Muscle of leg (tissue), 11 donors: ENCODE measurements around the gene COX4I2. TPM values are rescaled to one million over a fixed set of nuclear protein-coding genes. Genes with fewer than 3 reads are reported as not detected.

Source experiments
- DNase-seq: peaks from one replicate; pipeline ENCODE4 v3.0.0; 2013
- H3K27ac ChIP-seq: one replicate; pipeline ENCODE4 v1.5.1; 2013; ENCODE audit warnings: mild to moderate bottlenecking, low read length, control low read depth
- H3K27me3 ChIP-seq: one replicate; pipeline ENCODE4 v1.6.1; 2013; ENCODE audit warnings: low read length; ENCODE audit not compliant: control insufficient read depth, insufficient read depth
- H3K36me3 ChIP-seq: one replicate; pipeline ENCODE4 v1.6.1; 2013; ENCODE audit warnings: low read length; ENCODE audit not compliant: control insufficient read depth, insufficient read depth
- H3K4me1 ChIP-seq: one replicate; pipeline ENCODE4 v1.6.1; 2013; ENCODE audit warnings: low read length; ENCODE audit not compliant: control insufficient read depth, insufficient read depth
- H3K4me3 ChIP-seq: one replicate; pipeline ENCODE4 v1.5.1; 2013; ENCODE audit warnings: low read length, control low read depth
- H3K9me3 ChIP-seq: replicated peaks from 2 replicates; pipeline ENCODE4 v1.6.1; 2013; ENCODE audit warnings: low read depth, low read length; ENCODE audit not compliant: control insufficient read depth
- WGBS: methylation state at CpG from one replicate; pipeline ENCODE4 v1.1.5; 2013; ENCODE audit warnings: missing lambda C conversion rate; ENCODE audit not compliant: insufficient coverage; 5-methylcytosine and 5-hydroxymethylcytosine counted together
- polyA plus RNA-seq, 8 donors: library from polyadenylated mRNA; unstranded; fragments of 120-200 nt; gene quantifications; one replicate each; pipeline versions ENCODE4 v1.2.1 to v1.2.3, GENCODE V29; 2013; ENCODE audit warnings: inconsistent platforms in 1 of 8, low replicate concordance in 1 of 8; ENCODE audit not compliant: insufficient read length in 8 of 8, insufficient read depth in 1 of 8
- total RNA-seq: library from RNA; stranded (reverse); fragments of 120-200 nt; gene quantifications from one replicate; pipeline ENCODE4 v1.2.4, GENCODE V29; 2013

COX4I2 gene
- total and polyA plus RNA-seq, 9 donors: 7.0 to 12.5 (median 8.7) TPM

DNA sequence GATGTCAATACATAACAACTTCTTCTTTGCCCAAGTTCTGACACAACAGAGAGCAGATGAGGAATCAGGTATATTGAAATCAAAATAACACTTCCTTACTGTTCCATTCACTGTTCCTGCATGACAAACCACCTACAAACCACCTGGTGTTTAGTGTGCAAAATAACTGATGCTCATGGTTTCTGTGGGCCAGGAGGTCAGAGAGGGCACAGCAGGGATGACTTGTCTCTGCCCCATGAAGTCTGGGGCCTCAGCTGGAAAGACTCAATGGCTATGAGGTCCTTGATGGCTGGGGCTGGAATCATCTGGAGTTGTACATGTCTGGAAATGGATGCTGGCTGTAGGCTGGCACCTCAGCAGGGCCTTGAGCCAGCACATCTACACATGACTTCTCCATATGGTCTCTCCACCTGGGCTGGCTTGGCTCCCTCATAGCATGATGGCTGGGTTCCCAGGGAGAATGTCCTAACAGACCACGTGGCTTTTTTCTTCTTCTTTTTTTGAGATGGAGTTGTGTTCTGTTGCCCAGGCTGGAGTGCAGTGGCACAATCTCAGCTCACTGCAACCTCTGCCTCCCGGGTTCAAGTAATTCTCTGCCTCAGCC is 7.4 kb upstream of the COX4I2 start:
- peak; percentile 76 for DNase-seq
- Histone ChIP-seq H3K4me3 (no peak overlapping the region), H3K36me3 (no peaks in the 10 kb centered on the region), H3K27me3 (no peaks in the 10 kb centered on the region), H3K9me3 (no peaks in the 10 kb centered on the region), H3K27ac (no peak overlapping the region), H3K4me1 (no peaks in the 10 kb centered on the region)
- no CpG with 5 or more reads among the region's 2 CpGs for WGBS

DNA sequence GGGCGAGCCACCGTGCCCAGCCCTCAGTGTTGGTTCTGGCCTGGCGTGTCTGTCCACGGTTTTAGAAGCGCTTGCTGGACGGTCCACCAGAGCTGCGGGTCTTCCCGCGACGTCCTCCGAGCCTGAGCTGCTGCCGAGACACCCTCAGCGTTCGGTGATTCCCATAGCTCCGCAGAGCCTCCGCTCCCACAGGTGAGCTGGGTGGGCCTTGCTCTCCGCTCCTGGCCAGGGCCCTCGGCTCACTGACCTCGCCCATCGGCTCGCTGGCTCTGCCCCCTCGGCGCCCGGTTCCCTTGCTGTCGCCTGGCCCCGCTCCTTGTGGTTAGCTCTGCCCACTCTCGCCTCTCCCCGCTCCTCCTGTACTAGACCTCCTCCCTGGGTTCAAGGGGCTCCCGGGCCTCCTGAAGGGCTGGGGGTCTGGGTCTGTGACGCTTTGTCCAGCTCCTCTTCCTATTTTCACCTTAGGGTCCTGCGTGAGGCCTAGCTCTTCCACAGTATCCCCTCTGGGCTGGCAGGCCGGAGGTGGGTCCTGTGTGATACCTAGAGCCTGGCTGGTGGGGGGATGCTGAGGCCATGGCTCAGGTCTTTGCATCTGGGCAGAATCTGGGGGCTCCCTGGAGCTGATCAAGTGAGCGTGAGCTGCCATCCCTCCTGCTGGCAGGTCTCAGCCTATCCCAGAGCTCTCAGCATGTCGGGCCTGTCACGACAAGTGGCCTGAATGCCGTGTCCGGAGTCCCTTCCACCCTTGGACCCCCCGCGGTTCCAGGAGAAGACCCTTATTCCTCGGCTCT is 5.0 kb upstream of the COX4I2 start:
- H3K4me3 ChIP-seq: no peak overlapping the region
- peaks cover 1% of the 10 kb centered on the region for H3K4me1 ChIP-seq
- 93% methylated on average over 38 of the region's 40 CpGs for WGBS
- no peak overlapping the region for H3K27ac ChIP-seq
- no peaks in the 10 kb centered on the region for H3K36me3 ChIP-seq
- DNase-seq: no peak
- H3K9me3 ChIP-seq: no peaks in the 10 kb centered on the region
- H3K27me3 ChIP-seq: no peaks in the 10 kb centered on the region

DNA sequence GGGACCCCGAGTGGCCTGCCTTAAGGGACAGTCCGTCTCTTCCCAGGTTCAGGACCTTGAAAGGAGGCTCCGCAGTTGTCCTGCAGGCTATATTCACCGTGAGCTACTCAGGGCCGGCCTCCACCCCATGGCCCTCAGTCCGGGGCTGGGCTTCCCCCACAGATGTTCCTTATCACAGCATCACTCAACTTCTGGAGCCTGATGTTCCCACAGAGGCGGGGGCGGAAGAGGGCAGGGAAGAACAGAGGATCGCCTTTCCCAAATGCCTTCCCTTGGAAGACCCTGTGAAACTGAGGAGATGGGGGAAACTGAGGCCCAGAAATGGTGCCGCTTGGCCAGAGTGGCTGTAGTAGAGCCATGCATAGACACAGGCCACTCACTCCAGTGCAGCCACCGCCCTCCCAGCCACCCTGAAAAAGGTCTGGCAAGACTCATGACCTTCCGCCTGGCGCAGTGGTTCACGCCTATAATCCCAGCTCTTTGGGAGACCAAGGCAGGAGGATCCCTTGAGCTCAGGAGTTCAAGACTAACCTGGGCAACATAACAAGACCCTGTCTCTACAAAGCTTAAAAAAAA is 4.3 kb upstream of the COX4I2 start:
- DNase-seq: no peak

DNA sequence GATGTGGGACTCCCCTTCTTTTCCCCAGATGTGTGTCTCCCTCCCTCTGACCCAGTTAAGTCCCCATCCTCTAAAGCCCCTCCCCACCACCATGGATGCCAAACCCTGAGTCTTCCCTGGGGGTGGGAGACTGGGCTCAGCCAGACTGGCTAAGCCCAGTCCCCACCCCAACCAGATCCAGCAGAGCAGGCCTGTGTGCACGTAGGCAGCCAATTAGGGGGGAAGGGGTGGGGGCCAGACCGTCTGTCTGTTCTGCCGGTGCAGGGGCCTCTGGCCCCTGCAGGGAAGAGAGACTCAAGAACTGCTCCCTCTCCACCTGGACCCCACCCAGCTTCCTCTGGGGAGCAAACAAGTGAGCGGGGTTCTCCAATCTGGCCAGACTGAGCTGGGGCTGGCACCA is 605 bp downstream of the COX4I2 start:
- Histone ChIP-seq H3K9me3 (no peaks in the 10 kb centered on the region), H3K4me3 (peak overlapping the region; percentile 3), H3K27ac (no peak overlapping the region), H3K36me3 (no peaks in the 10 kb centered on the region), H3K27me3 (peaks cover 3% of the 10 kb centered on the region), H3K4me1 (peaks cover 3% of the 10 kb centered on the region)
- WGBS: 43% methylated on average over 1 of the region's 4 CpGs
- no peak for DNase-seq

More for the DNA sequence above, 4.3 kb upstream of the COX4I2 start:
- Histone ChIP-seq H3K27ac (no peak overlapping the region), H3K4me3 (no peak overlapping the region), H3K27me3 (no peaks in the 10 kb centered on the region), H3K36me3 (no peaks in the 10 kb centered on the region), H3K4me1 (peaks cover 3% of the 10 kb centered on the region), H3K9me3 (no peaks in the 10 kb centered on the region)
- 72% methylated on average over 10 of the region's 14 CpGs for WGBS

DNA sequence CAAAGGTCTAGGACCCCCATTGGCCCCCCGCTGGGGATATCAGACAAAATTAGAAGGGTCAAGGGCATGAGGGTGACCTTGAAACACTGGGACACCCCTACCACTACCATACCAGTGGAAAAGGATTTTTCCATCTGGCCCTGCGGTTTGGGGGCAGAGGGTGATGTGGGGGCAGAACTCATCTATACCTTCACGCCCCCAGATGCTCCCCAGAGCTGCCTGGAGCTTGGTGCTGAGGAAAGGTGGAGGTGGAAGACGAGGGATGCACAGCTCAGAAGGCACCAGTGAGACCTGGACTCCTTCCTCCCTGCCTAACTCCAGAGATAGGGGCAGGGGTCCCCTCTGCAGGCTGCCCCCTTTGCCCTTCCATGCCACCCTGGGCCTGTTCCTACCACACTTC is 1.1 kb downstream of the COX4I2 start:
- Histone ChIP-seq H3K27me3 (peaks cover 3% of the 10 kb centered on the region), H3K27ac (no peak overlapping the region), H3K4me3 (peak overlapping the region; percentile 3), H3K9me3 (no peaks in the 10 kb centered on the region), H3K36me3 (no peaks in the 10 kb centered on the region), H3K4me1 (peaks cover 3% of the 10 kb centered on the region)
- no peak for DNase-seq
- no CpG with 5 or more reads among the region's 4 CpGs for WGBS

DNA sequence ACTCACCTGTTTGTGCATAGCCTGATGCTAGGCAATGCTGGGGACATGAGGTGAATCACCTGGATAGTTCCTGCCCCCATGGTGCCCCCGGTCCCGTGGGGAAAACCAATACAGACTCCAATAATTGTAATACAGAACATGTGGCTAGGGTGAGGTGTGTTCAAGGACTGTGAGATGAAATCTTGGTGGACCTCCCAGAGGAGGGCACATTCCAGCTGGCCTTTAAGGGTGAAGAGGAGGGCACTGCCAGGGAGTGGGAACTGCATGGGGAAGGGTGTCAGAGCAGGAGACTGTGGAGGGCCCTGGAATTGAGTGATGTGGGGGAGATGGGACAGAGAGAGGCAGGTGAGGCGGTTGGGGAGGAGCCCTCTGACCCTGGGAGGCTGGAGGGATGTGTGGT is 2.5 kb downstream of the COX4I2 start:
- Histone ChIP-seq H3K27ac (no peak overlapping the region), H3K27me3 (peaks cover 3% of the 10 kb centered on the region), H3K4me3 (no peak overlapping the region), H3K36me3 (no peaks in the 10 kb centered on the region), H3K4me1 (peaks cover 11% of the 10 kb centered on the region), H3K9me3 (no peaks in the 10 kb centered on the region)
- no peak for DNase-seq
- no CpG with 5 or more reads among the region's 3 CpGs for WGBS

DNA sequence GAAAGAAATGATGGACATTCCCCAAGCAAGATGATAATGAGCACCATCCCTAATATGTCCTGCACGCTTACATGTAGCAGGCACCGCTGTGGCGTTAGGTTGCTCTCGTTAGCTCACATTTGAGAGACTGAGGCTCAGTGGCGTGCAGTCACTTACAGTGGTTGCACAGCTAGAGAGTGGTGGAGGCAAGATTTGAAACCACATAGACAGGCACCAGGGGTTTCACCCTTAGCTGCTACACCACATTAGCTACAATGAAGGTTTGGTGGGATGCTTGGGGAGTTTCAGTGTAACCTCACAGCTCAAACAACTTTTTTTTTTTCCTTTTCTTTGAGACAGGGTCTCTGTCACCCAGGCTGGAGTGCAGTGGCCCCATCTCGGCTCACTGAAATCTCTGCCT is 3.7 kb downstream of the COX4I2 start:
- H3K27ac ChIP-seq: no peak overlapping the region
- peaks cover 11% of the 10 kb centered on the region for H3K4me1 ChIP-seq
- 90% methylated on average over 5 of the region's 6 CpGs for WGBS
- peaks cover 3% of the 10 kb centered on the region for H3K27me3 ChIP-seq
- no peak for DNase-seq
- no peak overlapping the region for H3K4me3 ChIP-seq
- H3K9me3 ChIP-seq: no peaks in the 10 kb centered on the region
- H3K36me3 ChIP-seq: no peaks in the 10 kb centered on the region

DNA sequence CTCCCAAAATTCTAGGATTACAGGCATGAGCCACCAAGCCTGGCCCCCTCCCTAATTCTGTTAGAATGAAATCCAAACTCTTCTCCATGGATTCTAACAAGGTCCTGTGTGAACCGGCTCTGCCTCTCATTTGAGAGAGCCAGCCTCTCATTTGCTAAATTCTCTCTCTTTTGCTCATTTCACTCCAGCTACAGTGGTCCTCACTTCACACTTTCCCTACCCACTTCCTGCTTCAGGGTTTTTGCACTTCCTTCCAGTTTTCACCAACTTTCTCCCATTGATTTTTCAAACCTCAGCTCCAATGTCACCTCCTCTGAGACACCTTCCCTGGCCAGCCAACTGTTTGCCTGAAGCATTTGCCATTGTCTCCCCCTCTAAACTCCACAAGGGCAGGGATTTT is 5.1 kb downstream of the COX4I2 start:
- Histone ChIP-seq H3K27ac (no peak overlapping the region), H3K4me1 (peaks cover 9% of the 10 kb centered on the region), H3K4me3 (no peak overlapping the region), H3K27me3 (peaks cover 3% of the 10 kb centered on the region), H3K36me3 (no peaks in the 10 kb centered on the region), H3K9me3 (no peaks in the 10 kb centered on the region)
- no peak for DNase-seq
- 57% methylated on average over 1 of the region's 1 CpG for WGBS

DNA sequence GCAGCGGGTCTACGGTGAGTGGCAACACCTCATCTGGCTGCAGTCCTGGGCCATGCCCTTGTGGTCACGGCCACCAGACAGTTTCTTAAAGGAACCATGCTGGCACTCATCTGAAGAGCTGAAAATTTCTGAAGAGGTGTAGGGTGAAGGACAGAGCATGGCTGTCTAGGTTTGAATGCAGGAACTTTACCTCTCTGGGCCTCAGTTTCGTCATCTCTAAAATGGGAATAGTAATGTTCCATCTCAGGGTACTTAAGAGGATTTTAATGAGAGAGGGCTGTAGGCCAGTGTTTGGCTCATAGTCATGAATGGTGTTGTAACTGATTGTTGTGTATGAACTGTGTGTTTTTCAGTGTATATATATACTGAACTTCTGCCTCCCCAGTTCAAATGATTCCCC is 5.8 kb downstream of the COX4I2 start:
- DNase-seq: no peak
- Histone ChIP-seq H3K27ac (no peak overlapping the region), H3K27me3 (peaks cover 3% of the 10 kb centered on the region), H3K9me3 (no peaks in the 10 kb centered on the region), H3K4me1 (peaks cover 8% of the 10 kb centered on the region), H3K36me3 (no peaks in the 10 kb centered on the region), H3K4me3 (no peak overlapping the region)
- WGBS: 93% methylated on average over 4 of the region's 4 CpGs

DNA sequence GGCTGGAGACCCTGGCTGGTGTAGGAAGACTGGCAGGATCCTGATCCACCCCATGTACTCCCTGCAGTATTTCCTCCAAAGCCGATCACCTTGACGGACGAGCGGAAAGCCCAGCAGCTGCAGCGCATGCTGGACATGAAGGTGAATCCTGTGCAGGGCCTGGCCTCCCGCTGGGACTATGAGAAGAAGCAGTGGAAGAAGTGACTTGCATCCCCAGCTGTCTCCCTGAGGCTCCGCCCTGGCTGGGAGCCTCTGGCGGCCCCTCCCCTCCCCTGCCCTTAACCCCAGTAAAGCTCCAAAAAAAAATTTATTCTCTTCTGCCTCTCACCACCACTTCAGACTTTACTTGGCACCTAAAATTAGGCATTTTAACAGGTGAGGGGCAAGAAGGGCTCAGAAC is 7.0 kb downstream of the COX4I2 start:
- peaks cover 8% of the 10 kb centered on the region for H3K4me1 ChIP-seq
- peaks cover 3% of the 10 kb centered on the region for H3K27me3 ChIP-seq
- H3K27ac ChIP-seq: no peak overlapping the region
- no peaks in the 10 kb centered on the region for H3K9me3 ChIP-seq
- H3K36me3 ChIP-seq: no peaks in the 10 kb centered on the region
- no peak for DNase-seq
- no peak overlapping the region for H3K4me3 ChIP-seq
- WGBS: 40% methylated on average over 4 of the region's 8 CpGs
